ENCODE measurements around the gene ROCK2.

DNA sequence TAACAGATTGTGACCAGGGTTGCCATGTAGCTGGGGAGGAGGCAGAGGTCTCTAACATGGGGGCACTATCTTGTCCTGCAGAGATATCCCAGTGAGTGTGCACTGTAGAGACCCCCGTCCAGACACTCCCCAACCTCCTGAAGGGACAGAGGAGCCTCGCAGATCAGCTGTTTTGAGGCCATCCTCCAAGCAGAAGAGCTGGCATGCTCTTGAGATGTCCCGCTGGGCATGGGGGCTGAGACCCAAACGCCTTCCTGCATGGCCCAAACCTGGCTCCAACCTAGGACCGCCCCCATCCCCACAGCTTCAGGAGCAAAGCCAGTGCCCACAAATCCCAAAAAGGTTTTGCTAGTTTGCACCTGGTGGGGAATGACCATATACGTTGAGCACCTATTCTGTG lies 191.8 kb downstream of the ROCK2 start:
- TF ChIP-seq, protein P1, sequence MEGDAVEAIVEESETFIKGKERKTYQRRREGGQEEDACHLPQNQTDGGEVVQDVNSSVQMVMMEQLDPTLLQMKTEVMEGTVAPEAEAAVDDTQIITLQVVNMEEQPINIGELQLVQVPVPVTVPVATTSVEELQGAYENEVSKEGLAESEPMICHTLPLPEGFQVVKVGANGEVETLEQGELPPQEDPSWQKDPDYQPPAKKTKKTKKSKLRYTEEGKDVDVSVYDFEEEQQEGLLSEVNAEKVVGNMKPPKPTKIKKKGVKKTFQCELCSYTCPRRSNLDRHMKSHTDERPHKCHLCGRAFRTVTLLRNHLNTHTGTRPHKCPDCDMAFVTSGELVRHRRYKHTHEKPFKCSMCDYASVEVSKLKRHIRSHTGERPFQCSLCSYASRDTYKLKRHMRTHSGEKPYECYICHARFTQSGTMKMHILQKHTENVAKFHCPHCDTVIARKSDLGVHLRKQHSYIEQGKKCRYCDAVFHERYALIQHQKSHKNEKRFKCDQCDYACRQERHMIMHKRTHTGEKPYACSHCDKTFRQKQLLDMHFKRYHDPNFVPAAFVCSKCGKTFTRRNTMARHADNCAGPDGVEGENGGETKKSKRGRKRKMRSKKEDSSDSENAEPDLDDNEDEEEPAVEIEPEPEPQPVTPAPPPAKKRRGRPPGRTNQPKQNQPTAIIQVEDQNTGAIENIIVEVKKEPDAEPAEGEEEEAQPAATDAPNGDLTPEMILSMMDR (IDR thresholded peaks at IDR 0.05 in 2 of 3, conservative IDR thresholded peaks at IDR 0.05 in 1 of 3; ENCODE audit: insufficient read depth in 2 of 3, low read depth in 1 of 3, low read length in 3 of 3), result no peak
- TF ChIP-seq STAT5B (CRISPR knock-in tag; IDR thresholded peaks at IDR 0.05), result no peak
- no peak for TF ChIP-seq ARNT (IDR thresholded peaks at IDR 0.05)
